NCI-H2227 (cell line): ENCODE results near the gene RNASE8.
"Not testable (repeated sequence)": the region's sequence is repeated elsewhere in the genome, so short reads cannot be mapped to it uniquely, and the experiment has no call there.

ENCODE experiments used
- DNase-seq: peaks from one replicate; lab custom pipeline; 2025; ENCODE audit not compliant: unreplicated experiment; lab: John Stamatoyannopoulos, UW

The RNASE8 gene

GRCh38 chr14:21029917-21030316 is 27.7 kb upstream of the RNASE8 start, which contains the start of gene TPPP2:
TPPP2 (plus strand) TSS chr14:21030217; CDS start chr14:21030582, 365 bp downstream.
- DNase-seq = no peak

DNA sequence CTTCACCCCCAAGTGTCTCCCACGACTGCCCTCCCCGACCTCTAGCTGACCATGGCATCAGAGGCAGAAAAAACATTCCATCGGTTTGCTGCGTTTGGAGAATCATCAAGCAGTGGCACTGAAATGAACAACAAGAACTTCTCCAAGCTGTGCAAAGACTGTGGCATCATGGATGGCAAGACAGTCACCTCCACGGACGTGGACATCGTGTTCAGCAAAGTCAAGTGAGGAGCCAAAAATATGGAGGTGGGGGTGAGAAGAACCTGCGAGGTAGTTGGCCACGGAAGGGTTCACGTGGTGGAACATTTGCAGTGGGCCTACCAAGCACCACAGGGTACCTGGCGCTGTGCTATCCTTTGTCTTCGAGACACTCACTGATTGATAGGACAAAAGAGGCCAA is 27.1 kb upstream of the RNASE8 start:
- no peak for DNase-seq

GRCh38 chr14:21032326-21033132 is 25.1 kb upstream of the RNASE8 start:
- no peak for DNase-seq

DNA sequence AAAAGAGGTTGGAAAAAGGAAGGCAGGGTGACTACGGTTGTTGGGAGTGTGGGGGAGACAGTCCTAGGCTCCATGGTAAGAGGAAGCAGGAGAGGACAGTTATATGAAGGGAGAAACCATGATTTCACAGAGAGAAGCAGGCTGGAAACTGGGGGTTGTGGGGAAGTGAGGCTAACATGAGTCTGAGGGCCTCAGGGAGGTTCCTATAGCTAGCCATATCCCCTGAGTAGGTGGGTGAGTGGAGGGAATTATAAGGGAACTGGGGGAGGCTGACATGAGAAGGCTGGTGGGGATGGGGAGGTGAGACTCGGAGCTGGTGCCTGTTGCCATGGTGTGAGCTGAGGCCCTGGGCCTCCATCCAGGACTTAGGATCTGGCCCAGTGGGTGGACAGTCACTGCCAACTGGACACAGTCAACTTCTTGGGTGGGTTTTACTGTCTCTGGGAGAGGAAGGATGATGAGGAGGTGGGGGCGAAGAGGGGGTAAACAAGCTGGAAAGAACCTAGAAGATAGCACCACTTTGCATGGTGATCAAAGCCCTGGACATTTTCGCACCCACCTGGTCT is 24.4 kb upstream of the RNASE8 start:
- no peak for DNase-seq

DNA sequence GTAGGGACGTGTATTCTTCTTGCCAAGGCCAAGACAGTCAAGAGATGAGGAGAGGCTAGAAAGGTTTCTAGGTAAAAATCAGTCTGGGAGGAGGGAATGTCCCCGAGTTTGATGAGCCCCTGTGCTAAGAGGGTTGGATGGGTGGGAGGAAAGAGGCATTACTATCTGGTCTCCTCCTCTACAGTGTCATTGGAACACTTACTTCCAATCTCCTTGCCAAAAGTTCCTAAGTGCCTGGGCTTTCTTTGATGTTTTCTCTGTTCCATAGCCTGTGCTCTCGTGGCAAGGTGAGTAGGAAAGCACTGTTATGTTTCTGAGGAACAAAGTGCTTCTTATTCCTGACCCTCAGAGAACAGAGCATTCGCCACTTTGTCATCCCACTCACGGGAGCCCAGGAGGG is 22.9 kb upstream of the RNASE8 start, which contains the start of gene RNASE13:
RNASE13 (minus strand) TSS at position 101 of the 400 bp plus-strand sequence. CDS start 519 bp downstream, outside the sequence.
- no peak for DNase-seq

DNA sequence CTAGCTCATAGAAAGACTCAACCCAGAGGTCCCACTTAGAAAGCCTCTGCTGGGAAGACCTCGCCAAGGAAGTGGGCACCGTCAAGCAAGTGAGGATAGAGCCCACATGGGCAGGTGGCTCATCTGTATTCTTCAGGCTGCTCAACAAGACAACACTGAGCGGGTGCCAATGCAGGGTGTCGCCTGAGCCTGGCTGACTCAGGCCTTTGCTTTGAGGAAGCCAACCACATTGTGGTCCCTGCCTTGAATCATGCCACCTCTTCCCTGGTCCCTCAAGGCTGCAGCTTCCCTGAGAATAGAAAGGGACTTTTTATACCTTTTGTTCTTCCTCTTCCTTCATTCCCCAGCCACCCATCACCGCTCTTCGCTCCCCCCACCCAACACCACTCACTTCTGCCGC is 20.9 kb upstream of the RNASE8 start:
- DNase-seq = no peak

DNA sequence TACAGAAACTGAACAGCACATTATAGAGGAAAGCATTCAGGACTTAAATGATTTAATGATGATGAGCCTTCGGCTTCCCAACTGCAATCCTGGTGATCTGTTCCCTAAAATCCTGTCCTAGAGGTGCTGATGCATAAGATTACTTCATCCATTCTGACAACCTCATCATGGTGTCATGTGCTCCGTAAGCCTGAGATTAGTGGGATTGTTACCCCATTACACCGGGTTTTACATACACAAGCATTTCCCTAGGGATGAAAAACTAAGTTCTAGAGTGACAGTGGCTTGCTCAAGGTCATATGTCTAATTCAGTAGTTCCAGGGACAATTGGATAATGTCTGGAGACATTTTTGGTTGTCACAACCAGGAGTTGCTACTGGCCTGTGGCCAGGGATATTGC is 20.5 kb upstream of the RNASE8 start:
- no peak for DNase-seq

GRCh38 chr14:21038441-21039422 is 18.9 kb upstream of the RNASE8 start:
- peak; percentile 47 for DNase-seq

DNA sequence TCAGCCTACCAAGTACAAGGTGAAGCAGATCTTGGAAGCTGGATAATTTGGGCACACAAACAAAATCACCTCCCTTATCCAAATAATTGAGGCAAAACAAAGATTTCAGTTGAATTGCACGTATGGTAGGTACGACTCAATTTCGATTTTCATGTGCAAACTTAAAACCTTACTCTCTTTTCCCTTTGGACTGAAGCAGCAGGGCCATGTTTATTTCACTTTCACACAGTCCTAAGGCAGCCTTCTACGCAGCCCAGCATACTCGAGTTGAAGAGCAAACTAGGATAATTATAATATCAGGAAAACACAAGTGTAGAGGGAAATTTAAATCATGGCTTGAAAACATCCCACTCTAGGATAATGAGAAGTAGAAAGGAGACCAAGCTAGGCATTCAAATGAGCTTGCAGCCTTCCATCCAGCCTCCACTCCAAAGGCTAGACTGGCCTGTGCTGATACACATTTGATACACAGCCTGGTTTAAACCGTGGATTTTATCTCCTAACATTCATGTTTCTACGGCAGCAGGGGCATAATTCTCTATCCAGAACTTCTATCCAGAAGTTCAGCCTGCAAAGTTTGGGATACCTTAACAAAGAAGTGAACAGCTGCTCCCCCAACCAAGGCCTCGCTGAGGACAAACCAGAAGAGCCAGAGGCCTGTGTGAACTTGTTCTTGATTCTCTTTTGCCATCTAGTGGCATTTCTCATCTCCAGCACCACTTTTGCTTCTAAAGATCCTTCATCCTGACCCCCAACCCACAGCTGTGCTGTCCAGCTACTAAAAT is 17.8 kb upstream of the RNASE8 start:
- DNase-seq = peak; percentile 48

DNA sequence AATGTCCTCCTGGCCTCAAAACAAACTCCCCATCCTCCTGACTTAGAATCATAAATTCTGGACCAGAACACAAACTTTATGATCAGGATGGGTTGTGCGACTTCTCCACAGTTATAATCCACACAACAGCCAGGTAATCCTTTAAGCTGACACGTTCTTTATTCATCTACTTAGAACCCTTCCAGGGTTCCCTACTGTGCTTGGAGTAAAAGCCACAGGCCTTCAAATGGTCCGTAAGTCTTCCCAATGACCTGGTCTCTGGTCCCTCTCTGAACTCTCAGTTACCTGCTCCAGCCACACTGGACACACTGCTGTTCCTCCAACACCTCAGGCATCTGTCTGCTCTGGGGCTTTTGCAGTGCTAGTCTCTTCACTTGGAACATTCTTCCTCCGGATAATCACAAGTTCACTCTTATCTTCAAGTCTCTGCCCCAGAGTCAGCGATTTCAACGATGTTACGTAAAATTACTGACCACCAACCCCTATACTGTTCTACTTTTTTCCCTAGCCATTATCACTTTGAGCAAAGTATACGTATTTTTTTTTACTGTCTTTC is 17.2 kb upstream of the RNASE8 start:
- DNase-seq = no peak

DNA sequence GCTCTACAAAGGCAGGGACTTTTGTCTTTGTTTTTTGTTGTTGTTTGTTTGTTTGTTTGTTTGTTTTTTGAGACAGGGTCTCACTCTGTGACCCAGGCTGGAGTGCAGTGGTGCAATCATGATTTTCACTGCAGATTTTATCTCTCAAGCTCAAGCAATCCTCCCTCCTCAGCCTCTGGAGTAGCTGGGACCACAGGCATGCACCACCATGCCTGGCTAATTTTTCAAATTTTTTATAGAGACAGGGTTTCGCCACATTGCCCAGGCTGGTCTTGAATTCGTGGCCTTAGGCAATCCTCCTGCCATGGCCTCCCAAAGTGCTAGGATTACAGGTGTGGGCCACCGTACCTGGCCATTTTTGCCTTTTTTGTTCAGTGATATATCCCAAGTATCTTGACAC is 16.7 kb upstream of the RNASE8 start:
- not testable (repeated sequence) for DNase-seq

DNA sequence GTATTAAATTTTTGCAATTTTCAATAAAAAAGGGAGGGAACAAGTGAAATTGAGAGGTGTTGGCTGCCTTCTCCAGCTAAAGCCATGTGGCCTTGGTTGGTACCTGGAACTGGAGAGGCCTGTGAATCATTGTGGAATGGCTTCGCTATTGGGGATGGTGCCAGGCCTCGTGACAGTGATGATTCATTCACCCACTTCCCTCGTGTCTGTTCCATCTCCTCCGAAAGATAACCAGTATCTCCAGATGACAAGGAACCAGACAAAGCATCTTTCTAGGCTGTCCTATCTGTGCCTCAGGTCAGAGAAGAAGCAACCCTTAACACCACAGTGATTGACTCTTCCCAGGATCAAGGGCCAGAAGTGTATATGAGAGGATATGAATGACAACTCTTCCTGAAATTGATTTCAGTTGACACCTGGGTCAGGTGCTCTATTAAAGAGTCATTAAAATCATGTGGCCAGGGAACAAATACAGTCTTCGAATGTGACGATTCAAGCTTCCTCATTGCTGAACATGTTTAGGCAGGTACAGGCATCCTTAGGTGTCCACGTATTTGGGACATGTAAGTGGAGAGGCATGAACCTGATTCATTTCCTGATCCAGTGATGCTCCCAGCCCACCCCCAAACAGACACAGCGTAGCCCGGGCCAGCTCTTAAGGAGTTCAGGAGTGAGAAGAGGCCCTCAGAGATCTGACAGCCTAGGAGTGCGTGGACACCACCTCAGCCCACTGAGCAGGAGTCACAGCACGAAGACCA is 15.8 kb upstream of the RNASE8 start, which contains the start of gene RNASE7:
RNASE7 (plus strand) TSS at position 687 of the 758 bp plus-strand sequence. CDS start 631 bp downstream, outside the sequence.
- no peak for DNase-seq

GRCh38 chr14:21042918-21043317 is 14.7 kb upstream of the RNASE8 start:
- no peak for DNase-seq

- DNase-seq = no peak
Measured at GRCh38 chr14:21043387-21043973, 14.1 kb upstream of the RNASE8 start.

GRCh38 chr14:21043974-21044618 is 13.5 kb upstream of the RNASE8 start:
- no peak for DNase-seq

GRCh38 chr14:21047378-21047781 is 10.2 kb upstream of the RNASE8 start:
- DNase-seq = no peak

GRCh38 chr14:21048638-21049037 is 9.0 kb upstream of the RNASE8 start:
- no peak for DNase-seq

DNA sequence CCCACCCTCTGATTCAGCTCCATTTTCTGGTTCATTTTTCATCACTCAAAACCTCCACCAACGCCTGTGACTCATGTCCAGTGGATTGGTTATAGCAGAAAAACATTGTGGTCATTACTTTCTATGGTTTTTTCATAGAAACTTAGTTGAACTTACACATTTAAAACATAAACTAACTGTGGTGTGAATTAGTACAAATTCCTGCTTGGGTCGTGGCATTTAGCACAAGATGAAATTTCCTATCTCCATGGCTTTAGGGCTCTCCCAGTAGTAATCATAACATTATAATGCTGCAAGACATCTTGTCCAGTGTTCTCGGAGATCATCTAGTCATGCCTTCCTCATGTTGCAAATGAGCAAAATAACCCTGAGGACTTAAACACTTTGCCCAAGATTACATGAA is 8.3 kb upstream of the RNASE8 start:
- DNase-seq = no peak
